GM12878 (cell line): Measurements from ENCODE around the gene CHRM5.

ENCODE experiments used
- BRCA1 ChIP-seq: IDR thresholded peaks from 2 replicates; pipeline ENCODE4 v1.6.1; 2011; ENCODE audit warnings: low read depth, low read length, improper control_type of control experiment
- CHD2 ChIP-seq: IDR thresholded peaks from 2 replicates; pipeline ENCODE4 v1.6.1; 2011; ENCODE audit warnings: low read depth, low read length, improper control_type of control experiment, borderline replicate concordance
- EP300 ChIP-seq, 2 experiments: fragments of 150-350 bp in 1 of 2; IDR thresholded peaks; 2 replicates each; pipeline ENCODE4 v1.6.1; 2011 to 2012; ENCODE audit warnings: low read depth in 2 of 2, low read length in 2 of 2, borderline replicate concordance in 1 of 2, improper control_type of control experiment in 1 of 2, inconsistent platforms in 1 of 2; ENCODE audit not compliant: control insufficient read depth in 1 of 2
- MYC ChIP-seq: IDR thresholded peaks from 2 replicates; pipeline ENCODE4 v1.6.1; 2011; ENCODE audit warnings: mild to moderate bottlenecking, low read length, moderate library complexity, inconsistent platforms; ENCODE audit not compliant: insufficient read depth, insufficient replicate concordance, insufficient read length, severe bottlenecking
- NFYB ChIP-seq: IDR thresholded peaks from 2 replicates; pipeline ENCODE4 v1.6.1; 2011; ENCODE audit warnings: low read depth, mild to moderate bottlenecking, low read length, improper control_type of control experiment, moderate library complexity; ENCODE audit not compliant: insufficient read depth
- POLR2A ChIP-seq: IDR thresholded peaks from 2 replicates; pipeline ENCODE4 v1.6.1; 2011; ENCODE audit warnings: low read depth, mild to moderate bottlenecking, low read length
- POLR2AphosphoS5 ChIP-seq: IDR thresholded peaks from 2 replicates; pipeline ENCODE4 v1.6.1; 2011; ENCODE audit warnings: mild to moderate bottlenecking, low read length, inconsistent platforms
- TCF12 ChIP-seq: IDR thresholded peaks from 2 replicates; pipeline ENCODE4 v1.6.1; 2011; ENCODE audit warnings: low read depth, mild to moderate bottlenecking, low read length
- WRNIP1 ChIP-seq: IDR thresholded peaks from 2 replicates; pipeline ENCODE4 v1.6.1; 2011; ENCODE audit warnings: low read depth, low read length, improper control_type of control experiment, borderline replicate concordance
- ZNF384 ChIP-seq: IDR thresholded peaks from 2 replicates; pipeline ENCODE4 v1.6.1; 2012; ENCODE audit warnings: low read depth, mild to moderate bottlenecking, low read length, improper control_type of control experiment, borderline replicate concordance
- TF ChIP-seq, protein P1 (sequence below), 3 experiments: IDR thresholded peaks in 2 of 3; conservative IDR thresholded peaks in 1 of 3; 2 replicates each; pipeline ENCODE4 v1.5.1; 2011; ENCODE audit warnings: low read depth in 3 of 3, low read length in 3 of 3, mild to moderate bottlenecking in 3 of 3, control low read depth in 2 of 3, moderate library complexity in 2 of 3, inconsistent platforms in 1 of 3, mixed read lengths in 1 of 3; ENCODE audit not compliant: control insufficient read depth in 2 of 3, insufficient read depth in 1 of 3; ENCODE audit errors: extremely low read depth in 1 of 3
- TF ChIP-seq, protein P2 (sequence below): fragments of 450-650 bp; IDR thresholded peaks from 2 replicates; pipeline ENCODE4 v1.6.1; 2017; ENCODE audit warnings: low read depth, mild to moderate bottlenecking, moderate library complexity

DNA sequence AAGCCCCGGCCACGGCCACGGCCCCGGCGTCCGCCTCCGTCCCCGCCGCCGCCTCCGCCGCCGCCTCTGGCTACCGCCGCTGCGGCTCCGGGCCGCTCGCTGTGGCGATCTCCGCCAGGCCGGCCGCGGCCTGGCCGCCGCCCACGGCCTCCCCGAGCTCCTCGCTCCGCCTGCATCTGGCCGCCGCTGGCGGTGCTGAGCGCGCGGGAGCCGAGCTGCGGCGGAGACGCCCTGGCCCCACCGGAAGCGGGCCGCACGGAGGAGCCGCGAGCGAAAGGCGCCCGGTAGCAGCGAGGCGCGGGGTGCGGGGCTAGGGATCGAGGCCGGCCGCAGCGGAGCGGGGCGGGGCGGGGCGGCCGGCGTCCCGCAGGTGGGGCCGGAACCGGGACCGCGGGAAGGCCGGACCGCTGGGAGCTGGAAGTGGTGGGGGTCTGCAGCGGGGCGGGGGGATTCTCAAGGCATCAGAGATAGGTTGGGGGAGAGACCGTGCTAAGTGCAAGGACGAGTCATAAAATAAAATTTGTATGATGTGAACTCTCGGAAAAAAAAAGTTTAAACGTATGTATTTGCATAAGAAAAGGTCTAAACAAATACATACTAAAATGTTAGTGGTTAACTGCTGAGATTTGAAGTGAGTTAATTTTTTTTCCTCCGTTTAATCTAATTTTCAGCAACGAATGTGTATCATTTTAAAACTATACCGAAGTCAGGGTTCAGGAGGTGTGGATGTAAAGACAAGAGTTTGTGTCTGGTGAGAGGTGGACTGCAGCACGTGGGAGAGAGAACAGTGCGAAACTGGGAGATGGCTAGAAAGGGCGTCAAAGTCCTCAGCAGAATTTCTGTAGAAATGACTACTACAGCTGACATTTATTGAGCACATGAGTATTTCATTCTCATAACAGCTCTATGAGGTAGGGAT lies 70.8 kb downstream of the CHRM5 start, which contains the start of gene AVEN:
- no peak for TF ChIP-seq ZNF384
- TF ChIP-seq, protein P1, sequence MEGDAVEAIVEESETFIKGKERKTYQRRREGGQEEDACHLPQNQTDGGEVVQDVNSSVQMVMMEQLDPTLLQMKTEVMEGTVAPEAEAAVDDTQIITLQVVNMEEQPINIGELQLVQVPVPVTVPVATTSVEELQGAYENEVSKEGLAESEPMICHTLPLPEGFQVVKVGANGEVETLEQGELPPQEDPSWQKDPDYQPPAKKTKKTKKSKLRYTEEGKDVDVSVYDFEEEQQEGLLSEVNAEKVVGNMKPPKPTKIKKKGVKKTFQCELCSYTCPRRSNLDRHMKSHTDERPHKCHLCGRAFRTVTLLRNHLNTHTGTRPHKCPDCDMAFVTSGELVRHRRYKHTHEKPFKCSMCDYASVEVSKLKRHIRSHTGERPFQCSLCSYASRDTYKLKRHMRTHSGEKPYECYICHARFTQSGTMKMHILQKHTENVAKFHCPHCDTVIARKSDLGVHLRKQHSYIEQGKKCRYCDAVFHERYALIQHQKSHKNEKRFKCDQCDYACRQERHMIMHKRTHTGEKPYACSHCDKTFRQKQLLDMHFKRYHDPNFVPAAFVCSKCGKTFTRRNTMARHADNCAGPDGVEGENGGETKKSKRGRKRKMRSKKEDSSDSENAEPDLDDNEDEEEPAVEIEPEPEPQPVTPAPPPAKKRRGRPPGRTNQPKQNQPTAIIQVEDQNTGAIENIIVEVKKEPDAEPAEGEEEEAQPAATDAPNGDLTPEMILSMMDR (IDR thresholded peaks at IDR 0.05 in 2 of 3, conservative IDR thresholded peaks at IDR 0.05 in 1 of 3; ENCODE audit: control insufficient read depth in 2 of 3, extremely low read depth in 1 of 3, insufficient read depth in 1 of 3, low read depth in 3 of 3, low read length in 3 of 3) = no peak
- TF ChIP-seq POLR2AphosphoS5 = no peak
- TF ChIP-seq NFYB = no peak
- peak; percentile 5; the same call in 1 of the 2 replicates for TF ChIP-seq POLR2A
- TF ChIP-seq EP300 (IDR thresholded peaks at IDR 0.05; ENCODE audit: borderline replicate concordance in 1 of 2, control insufficient read depth in 1 of 2, low read depth in 2 of 2, low read length in 2 of 2) = no peak
- TF ChIP-seq, protein P2, sequence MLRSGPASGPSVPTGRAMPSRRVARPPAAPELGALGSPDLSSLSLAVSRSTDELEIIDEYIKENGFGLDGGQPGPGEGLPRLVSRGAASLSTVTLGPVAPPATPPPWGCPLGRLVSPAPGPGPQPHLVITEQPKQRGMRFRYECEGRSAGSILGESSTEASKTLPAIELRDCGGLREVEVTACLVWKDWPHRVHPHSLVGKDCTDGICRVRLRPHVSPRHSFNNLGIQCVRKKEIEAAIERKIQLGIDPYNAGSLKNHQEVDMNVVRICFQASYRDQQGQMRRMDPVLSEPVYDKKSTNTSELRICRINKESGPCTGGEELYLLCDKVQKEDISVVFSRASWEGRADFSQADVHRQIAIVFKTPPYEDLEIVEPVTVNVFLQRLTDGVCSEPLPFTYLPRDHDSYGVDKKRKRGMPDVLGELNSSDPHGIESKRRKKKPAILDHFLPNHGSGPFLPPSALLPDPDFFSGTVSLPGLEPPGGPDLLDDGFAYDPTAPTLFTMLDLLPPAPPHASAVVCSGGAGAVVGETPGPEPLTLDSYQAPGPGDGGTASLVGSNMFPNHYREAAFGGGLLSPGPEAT = no peak; the same call in 1 of the 2 replicates
- TF ChIP-seq WRNIP1 = no peak
- TF ChIP-seq BRCA1 = no peak
- no peak for TF ChIP-seq CHD2
- no peak for TF ChIP-seq MYC
- no peak for TF ChIP-seq TCF12
